ENCODE data around the gene GRID1.

Gene GRID1

GRCh38 chr10:85666987-85667386 lies 699.6 kb downstream of the GRID1 start:
- no peak for DNase-seq (ENCODE audit: low read depth in 3 of 3, low spot score in 1 of 3)

DNA sequence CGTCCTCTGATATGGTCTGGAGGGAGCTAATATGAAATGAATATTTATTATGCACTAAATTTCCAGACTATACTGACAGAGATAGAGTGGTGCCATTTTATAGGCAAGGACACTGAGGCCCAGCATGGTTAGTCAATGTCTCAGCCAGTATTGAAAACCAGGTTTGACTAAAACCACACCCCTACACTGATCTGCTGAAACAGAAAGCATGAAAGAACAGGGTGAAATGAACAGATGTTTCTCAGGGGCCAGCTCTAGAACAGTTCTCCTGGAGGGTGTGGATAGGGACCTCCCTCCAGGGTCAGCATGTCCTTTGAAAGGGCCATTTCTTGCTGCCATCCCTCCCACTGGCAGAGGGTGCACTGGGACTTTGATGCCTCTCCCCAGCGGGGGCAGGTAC lies 700.5 kb downstream of the GRID1 start:
- DNase-seq (ENCODE audit: low read depth in 3 of 3, low spot score in 1 of 3): no peak

GRCh38 chr10:85665681-85666080 lies 700.9 kb downstream of the GRID1 start:
- no peak for DNase-seq (ENCODE audit: low read depth in 3 of 3, low spot score in 1 of 3)

DNA sequence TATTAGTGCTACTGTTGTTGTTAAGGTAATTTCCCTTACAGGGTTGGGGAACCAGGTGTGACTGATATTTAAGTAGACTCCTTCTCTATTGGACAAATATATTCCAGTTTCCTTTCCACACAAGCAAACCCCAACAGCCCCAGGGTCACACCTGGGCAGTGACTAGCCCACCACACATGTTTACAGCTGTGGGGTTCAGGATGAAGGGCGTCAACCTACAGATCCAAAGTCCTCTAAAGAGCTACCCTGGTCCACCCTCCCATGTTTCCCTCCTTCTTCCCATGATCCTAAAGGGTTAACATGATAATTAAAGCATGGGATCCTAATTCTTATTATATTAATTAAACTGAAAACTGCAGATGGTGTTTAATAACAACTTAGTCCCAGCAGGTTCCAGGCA lies 701.5 kb downstream of the GRID1 start:
- DNase-seq (ENCODE audit: low read depth in 3 of 3, low spot score in 1 of 3): no peak

DNA sequence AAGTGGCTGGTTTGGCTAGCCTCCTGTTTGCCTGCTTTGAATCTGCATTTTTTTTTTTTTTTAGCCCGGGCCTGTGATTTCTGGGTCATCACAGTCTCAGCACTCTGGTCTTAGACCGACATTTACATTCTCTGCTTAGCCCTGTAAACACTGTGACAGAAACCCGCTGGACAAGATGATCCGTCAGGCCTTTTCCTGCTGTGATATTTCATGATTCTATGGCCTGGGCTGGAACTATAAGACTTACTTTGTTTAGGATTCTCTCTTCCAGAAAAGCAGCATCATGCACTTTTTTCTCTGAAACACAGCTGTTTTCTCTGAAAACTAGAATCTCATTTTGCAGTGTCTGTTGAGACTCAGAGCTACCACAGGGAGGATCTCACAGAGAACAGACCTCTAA lies 705.5 kb downstream of the GRID1 start:
- no peak for DNase-seq (ENCODE audit: low read depth in 3 of 3, low spot score in 1 of 3)

GRCh38 chr10:85659331-85659730 lies 707.3 kb downstream of the GRID1 start:
- no peak for DNase-seq (ENCODE audit: low read depth in 3 of 3, low spot score in 1 of 3)

- no peak for DNase-seq (ENCODE audit: low read depth in 3 of 3, low spot score in 1 of 3)
These were observed 708.1 kb downstream of the GRID1 start for GRCh38 chr10:85658518-85658917.

- DNase-seq (ENCODE audit: low read depth in 3 of 3, low spot score in 1 of 3): no peak
These were observed 709.0 kb downstream of the GRID1 start for GRCh38 chr10:85657476-85658113.

DNA sequence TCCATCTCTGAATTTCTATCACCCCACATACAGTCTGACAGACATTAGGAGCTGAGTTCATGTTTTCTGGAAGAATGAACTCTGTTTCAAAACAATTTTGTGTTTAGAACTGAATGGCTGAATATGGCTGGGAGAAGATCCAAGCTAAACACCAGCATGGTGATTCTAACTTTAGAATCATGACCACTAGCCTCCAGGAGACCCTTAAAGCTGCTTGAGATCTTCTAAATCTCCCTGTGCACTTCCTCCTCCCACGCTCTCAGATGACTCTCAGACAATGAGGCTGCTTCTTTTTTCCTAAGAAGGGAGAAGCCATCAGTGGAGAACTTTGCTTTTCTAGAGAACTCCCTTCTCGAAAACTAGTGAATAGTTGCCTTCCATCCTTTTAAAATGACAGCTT lies 711.2 kb downstream of the GRID1 start:
- DNase-seq (ENCODE audit: low read depth in 3 of 3, low spot score in 1 of 3): no peak

GRCh38 chr10:85651497-85651882 lies 715.1 kb downstream of the GRID1 start:
- no peak for DNase-seq (ENCODE audit: low read depth in 3 of 3, low spot score in 1 of 3)

DNA sequence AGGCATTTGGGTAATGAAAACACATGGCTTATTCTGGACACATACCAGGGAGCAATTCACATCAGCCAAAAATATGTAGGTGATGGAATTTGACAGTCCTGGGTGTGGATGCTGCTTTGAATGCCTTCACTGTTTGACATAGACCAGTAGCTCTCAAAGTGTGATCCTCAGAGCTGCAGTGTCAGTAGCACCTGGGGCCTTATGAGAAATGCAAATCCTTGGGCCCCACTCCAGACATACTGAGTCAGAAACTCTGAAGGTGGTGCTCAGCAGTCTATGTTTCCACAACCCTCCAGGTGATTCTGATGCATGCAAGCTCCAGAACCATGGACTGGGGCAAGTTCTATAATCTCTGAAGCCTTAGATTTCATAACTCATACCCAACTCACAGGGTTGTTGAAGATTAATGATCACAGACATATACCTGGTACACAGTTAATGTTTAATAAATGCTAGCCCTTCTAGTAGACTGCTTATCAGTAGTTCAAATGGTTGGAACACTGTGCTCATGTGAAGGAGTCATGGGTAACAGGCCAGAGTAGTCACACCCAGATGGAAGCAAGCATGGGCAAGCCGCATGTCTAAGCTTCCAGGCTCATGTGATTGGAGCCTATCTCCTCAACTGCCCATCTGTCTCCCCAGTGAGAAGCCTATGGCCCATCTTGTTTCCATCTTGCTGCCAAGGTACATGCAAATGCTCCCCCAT lies 715.7 kb downstream of the GRID1 start:
- DNase-seq (ENCODE audit: low read depth in 3 of 3, low spot score in 1 of 3): no peak

GRCh38 chr10:85649461-85649860 lies 717.1 kb downstream of the GRID1 start:
- DNase-seq (ENCODE audit: low read depth in 3 of 3, low spot score in 1 of 3): no peak

DNA sequence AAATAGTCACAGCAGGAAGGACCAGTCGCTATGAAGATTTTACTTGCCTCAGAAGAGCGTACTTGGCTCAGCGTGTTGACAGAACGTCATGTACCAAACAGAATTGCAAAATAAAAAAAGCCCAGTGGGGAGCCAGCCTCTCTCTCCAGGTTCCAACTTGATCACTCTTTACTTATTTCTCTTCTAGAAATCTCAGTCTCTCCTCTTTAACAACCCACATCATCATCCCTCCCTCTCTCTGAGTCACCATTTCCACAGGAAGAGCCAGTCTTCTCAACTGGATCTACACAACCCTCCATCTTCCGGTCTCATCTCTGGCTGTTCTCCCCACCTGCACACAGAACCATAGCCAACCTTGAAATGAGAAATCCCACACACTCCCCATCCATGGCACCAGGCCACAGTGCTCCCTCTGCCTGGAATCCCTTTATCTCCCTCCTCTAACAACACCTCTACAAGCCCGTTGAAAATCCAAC lies 718.3 kb downstream of the GRID1 start:
- no peak for DNase-seq (ENCODE audit: low read depth in 3 of 3, low spot score in 1 of 3)

GRCh38 chr10:85647741-85648140 lies 718.9 kb downstream of the GRID1 start:
- no peak for DNase-seq (ENCODE audit: low read depth in 3 of 3, low spot score in 1 of 3)

DNA sequence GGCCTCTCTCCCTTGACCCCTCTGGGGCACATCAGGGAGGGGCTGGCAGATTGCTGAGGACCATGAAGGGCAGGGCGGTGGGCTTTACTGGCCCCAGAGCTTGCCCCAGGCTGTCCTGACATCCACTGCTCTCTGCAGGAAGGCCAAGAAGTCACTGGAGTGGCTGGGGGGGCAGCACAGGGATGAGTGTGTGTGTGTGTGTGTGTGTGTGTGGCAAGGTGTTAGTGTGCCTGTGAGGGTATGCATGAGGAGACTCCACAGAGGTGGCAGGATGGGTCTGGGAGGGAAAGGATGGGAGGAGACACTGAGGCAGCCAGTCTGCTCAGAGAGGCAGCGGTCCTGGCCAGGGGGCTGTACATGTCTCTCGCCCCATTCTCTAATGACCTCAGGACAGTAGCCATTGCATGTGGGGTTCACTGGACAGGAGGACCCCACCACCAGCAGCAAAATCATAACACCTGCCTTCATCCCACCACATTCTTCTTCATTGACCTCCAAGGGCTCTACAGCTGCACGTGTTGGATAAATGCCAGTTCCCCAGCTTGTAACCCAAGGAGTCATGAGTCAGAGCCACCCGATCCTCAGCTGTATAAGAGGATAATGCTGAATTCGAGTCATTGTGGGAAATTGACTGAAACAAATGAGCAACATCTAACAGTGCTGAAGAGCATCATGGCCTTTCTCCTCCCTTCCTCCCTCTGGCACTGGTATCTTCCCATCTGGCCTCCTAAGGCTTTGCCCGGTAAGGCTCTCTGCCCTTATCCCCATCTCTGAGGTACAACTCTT lies 720.5 kb downstream of the GRID1 start:
- DNase-seq (ENCODE audit: low read depth in 3 of 3, low spot score in 1 of 3): no peak

GRCh38 chr10:85645053-85645452 lies 721.5 kb downstream of the GRID1 start:
- no peak for DNase-seq (ENCODE audit: low read depth in 3 of 3, low spot score in 1 of 3)

DNA sequence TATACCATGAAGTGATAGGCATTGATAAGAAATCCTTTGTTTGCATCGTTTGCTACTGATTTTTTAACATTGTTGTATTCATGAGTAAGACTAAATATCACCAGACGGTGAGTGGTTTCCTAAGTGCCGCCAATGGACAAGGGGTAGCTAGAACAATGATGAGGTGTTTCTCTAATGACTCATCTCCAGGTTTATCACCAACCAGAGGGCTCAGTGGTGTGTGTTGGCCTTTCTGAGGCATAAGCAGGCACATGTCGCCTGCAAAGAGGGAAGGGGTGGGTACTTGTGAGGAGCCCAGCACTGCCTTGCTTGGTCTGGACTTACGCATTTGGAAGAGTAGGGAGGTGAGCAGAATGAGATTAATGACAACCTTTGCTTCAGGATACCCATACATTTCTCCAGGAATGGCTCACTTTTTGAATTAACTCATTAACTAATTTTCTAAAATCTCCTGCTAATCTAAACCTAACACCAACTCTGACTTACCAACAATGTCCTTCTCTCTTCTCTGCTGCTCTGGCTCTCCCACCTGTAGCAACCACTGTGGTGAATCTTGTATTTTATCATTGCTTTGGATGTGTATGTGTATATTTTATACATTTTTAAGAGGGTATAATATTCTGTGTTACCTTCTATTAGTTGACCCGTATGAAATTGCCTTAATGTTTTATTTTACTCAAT lies 722.6 kb downstream of the GRID1 start:
- no peak for DNase-seq (ENCODE audit: low read depth in 3 of 3, low spot score in 1 of 3)

DNA sequence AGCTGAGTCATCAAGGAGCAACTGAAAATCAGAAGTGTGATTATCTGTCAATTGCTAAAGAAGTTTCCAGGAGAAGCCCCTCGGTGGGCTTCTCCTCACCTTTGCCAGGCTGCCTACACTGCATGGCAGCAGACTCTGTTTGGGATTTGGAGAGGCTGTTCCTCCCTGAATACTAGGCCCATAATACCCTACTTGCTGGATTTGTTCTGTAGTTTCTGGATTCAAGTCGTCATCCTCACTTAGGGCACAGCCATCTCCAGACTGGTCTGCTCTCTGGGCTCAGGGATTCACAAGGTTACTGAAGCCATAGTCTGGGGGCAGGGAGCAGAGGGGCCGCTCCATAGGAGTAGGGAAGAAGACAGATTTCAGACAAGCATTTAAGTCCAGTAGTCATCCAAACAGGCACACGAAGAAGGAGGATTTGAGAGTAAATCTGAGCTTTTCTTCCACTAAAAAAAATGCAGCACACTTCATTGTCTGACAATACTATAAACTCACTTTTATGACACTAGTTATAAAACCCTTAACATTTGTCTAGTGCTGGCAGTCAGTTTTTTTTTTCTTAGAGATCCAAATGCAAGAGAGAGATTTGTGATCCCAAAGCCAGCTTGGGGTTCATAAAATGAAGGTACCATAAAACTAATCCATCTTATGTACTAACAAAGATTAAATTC lies 723.3 kb downstream of the GRID1 start:
- DNase-seq (ENCODE audit: low read depth in 3 of 3, low spot score in 1 of 3): no peak

GRCh38 chr10:85642421-85643170 lies 724.0 kb downstream of the GRID1 start:
- DNase-seq (ENCODE audit: low read depth in 3 of 3, low spot score in 1 of 3): no peak

GRCh38 chr10:85642082-85642420 lies 724.5 kb downstream of the GRID1 start:
- no peak for DNase-seq (ENCODE audit: low read depth in 3 of 3, low spot score in 1 of 3)

All from stimulated activated CD4-positive, alpha-beta T cell treated with anti-CD3 and anti-CD28 coated beads, TNF-alpha, amount 100 ng/mL, for 1 hour (primary cell).